Measurements from ENCODE around the gene PROX1.

DNA sequence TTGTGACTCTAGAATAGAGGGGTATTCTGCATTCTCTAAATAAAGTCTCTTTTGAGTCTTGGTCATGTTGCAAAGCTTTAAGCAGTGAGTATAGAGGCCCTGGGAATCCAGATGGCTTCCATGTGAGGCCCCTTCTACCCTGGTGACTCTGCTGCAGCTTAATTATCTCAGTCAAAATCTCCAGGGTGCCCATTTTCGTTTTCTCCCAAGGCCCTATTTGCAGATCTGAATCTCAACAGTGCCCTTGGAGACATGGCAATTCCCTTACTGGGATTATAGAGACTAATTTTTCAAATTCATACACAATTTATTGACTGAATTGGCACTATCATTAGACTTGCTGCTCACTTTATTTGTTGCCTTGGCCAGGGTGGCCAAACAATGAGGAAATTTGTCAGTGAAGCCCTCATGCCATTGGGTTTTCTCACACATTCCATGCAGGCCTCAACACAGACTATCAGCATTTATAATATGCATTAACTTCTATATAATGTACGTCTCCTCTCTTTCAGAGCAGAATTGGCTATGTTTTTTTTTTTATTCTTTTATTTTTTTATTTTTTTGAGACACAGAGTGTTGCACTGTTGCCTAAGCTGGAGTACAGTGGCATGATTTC, 35.1 kb downstream of the PROX1 start:
- no peak for TF ChIP-seq EZH2 (IDR thresholded peaks at IDR 0.05; ENCODE audit: low read length)
- TF ChIP-seq, protein P1, sequence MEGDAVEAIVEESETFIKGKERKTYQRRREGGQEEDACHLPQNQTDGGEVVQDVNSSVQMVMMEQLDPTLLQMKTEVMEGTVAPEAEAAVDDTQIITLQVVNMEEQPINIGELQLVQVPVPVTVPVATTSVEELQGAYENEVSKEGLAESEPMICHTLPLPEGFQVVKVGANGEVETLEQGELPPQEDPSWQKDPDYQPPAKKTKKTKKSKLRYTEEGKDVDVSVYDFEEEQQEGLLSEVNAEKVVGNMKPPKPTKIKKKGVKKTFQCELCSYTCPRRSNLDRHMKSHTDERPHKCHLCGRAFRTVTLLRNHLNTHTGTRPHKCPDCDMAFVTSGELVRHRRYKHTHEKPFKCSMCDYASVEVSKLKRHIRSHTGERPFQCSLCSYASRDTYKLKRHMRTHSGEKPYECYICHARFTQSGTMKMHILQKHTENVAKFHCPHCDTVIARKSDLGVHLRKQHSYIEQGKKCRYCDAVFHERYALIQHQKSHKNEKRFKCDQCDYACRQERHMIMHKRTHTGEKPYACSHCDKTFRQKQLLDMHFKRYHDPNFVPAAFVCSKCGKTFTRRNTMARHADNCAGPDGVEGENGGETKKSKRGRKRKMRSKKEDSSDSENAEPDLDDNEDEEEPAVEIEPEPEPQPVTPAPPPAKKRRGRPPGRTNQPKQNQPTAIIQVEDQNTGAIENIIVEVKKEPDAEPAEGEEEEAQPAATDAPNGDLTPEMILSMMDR (optimal IDR thresholded peaks at IDR 0.05 in 1 of 3, IDR thresholded peaks at IDR 0.05 in 1 of 3, conservative IDR thresholded peaks at IDR 0.05 in 1 of 3; ENCODE audit: extremely low read depth in 1 of 3, insufficient read depth in 2 of 3, low read length in 3 of 3) = no peak

Measured in keratinocyte (primary cell).